Measurements from ENCODE around the gene NSMF. TPM values are rescaled to one million over a fixed set of nuclear protein-coding genes. Genes with fewer than 3 reads are reported as not detected.
A peak's percentile ranks its signal among the peaks of the same experiment; 100 is the strongest.

The NSMF gene
- total RNA-seq, 1 experiment from 2014 or later: 52.7 TPM

- no peak for DNase-seq (ENCODE audit: low spot score)
- no TSS peak for BruUV-seq (replicated peaks)
- Histone ChIP-seq H3K36me3 (ENCODE audit: insufficient read depth, low read length, poor library complexity, severe bottlenecking) (no peaks in the 10 kb centered on the region), H3K4me3 (ENCODE audit: low read depth, low read length, poor library complexity, severe bottlenecking) (no peak overlapping the region), H3K9me3 (ENCODE audit: low read depth, low read length, poor library complexity, severe bottlenecking) (no peaks in the 10 kb centered on the region), H3K27me3 (replicated peaks; ENCODE audit: insufficient read depth, low read depth, low read length, poor library complexity) (no peaks in the 10 kb centered on the region), H3K27ac (ENCODE audit: low read depth, low read length, poor library complexity, severe bottlenecking) (no peak overlapping the region), H3K4me1 (ENCODE audit: insufficient read depth, low read length, poor library complexity, severe bottlenecking) (no peaks in the 10 kb centered on the region)
- intact Hi-C loops (cut with micrococcal nuclease; ENCODE audit: unreplicated experiment): no loop called here
- ChIA-PET CTCF (no interaction called here), POLR2A (ENCODE audit: low non-redundant PET) (no interaction called here)
- no peak for TF ChIP-seq EZH2 (IDR thresholded peaks at IDR 0.05; ENCODE audit: borderline replicate concordance, low read depth, low read length, poor library complexity, severe bottlenecking)
- TF ChIP-seq, protein P1, sequence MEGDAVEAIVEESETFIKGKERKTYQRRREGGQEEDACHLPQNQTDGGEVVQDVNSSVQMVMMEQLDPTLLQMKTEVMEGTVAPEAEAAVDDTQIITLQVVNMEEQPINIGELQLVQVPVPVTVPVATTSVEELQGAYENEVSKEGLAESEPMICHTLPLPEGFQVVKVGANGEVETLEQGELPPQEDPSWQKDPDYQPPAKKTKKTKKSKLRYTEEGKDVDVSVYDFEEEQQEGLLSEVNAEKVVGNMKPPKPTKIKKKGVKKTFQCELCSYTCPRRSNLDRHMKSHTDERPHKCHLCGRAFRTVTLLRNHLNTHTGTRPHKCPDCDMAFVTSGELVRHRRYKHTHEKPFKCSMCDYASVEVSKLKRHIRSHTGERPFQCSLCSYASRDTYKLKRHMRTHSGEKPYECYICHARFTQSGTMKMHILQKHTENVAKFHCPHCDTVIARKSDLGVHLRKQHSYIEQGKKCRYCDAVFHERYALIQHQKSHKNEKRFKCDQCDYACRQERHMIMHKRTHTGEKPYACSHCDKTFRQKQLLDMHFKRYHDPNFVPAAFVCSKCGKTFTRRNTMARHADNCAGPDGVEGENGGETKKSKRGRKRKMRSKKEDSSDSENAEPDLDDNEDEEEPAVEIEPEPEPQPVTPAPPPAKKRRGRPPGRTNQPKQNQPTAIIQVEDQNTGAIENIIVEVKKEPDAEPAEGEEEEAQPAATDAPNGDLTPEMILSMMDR (conservative IDR thresholded peaks at IDR 0.05; ENCODE audit: low read depth, low read length): no peak
Observed at GRCh38 chr9:137397675-137398423, 61.3 kb downstream of the NSMF start.

Small RNA genes lying within 50 kb of the gene (microRNA-seq; reads per million reads assigned to microRNA genes)
- 7.3 reads per million, percentile 23 among the genes with 10 or more reads in this experiment for gene MIR7114

Other genes with a start within 250 kb of the NSMF start
- gene RNF208, start 237.1 kb downstream of the NSMF start, total RNA-seq (2021): 13.7 and 20.2 TPM in 2 replicates
- gene CYSRT1, start 234.2 kb downstream of the NSMF start, total RNA-seq (2021): 0.37 TPM in 1 of 2 replicates, not detected in the other
- 0.17 TPM in 1 of 2 replicates, not detected in the other for gene RNF224, start 231.8 kb downstream of the NSMF start, total RNA-seq (2021)
- not detected in 2 replicates for gene SLC34A3, start 228.4 kb downstream of the NSMF start, total RNA-seq (2021)
- 645 and 714 TPM in 2 replicates for gene TUBB4B, start 218.0 kb downstream of the NSMF start, total RNA-seq (2021)
- gene STPG3, start 208.0 kb downstream of the NSMF start, total RNA-seq (2021): 0.35 TPM in 1 of 2 replicates, not detected in the other
- 72.6 and 78.1 TPM in 2 replicates for gene NELFB, start 204.0 kb downstream of the NSMF start, total RNA-seq (2021)
- gene TOR4A, start 181.6 kb downstream of the NSMF start, total RNA-seq (2021): 0.82 and 1.4 TPM in 2 replicates
- gene NRARP, start 157.1 kb downstream of the NSMF start, total RNA-seq (2021): 7.4 and 8.9 TPM in 2 replicates
- gene EXD3, start 36.2 kb downstream of the NSMF start, total RNA-seq (2021): 6.3 and 9.4 TPM in 2 replicates
- 0.28 and 0.79 TPM in 2 replicates for gene NOXA1, start 35.9 kb downstream of the NSMF start, total RNA-seq (2021)
- not detected in 2 replicates for gene ENTPD8, start 18.0 kb downstream of the NSMF start, total RNA-seq (2021)
- gene PNPLA7, start 91.1 kb upstream of the NSMF start, total RNA-seq (2021): 0.90 and 1.8 TPM in 2 replicates
- gene MRPL41, start 92.5 kb upstream of the NSMF start, total RNA-seq (2021): 66.6 and 67.4 TPM in 2 replicates
- 56.5 and 56.9 TPM in 2 replicates for gene DPH7, start 119.6 kb upstream of the NSMF start, total RNA-seq (2021)
- 68.0 and 75.3 TPM in 2 replicates for gene ZMYND19, start 131.2 kb upstream of the NSMF start, total RNA-seq (2021)
- 13.3 and 18.3 TPM in 2 replicates for gene ARRDC1, start 146.4 kb upstream of the NSMF start, total RNA-seq (2021)
- 115 and 124 TPM in 2 replicates for gene EHMT1, start 159.7 kb upstream of the NSMF start, total RNA-seq (2021)